Peyer's patch (tissue), 4 donors: ENCODE results near the gene SGF29. TPM values are rescaled to one million over a fixed set of nuclear protein-coding genes. Genes with fewer than 3 reads are reported as not detected.
A peak's percentile ranks its signal among the peaks of the same experiment; 100 is the strongest.

ENCODE experiments used
- DNase-seq, 3 donors: peaks; one replicate each; pipeline ENCODE4 v3.0.0-alpha.2; 2017 to 2019
- H3K27ac ChIP-seq, 4 donors: fragments of 200-600 bp; sonication (generic); one replicate each; pipeline ENCODE4 v1.5.1; 2016 to 2019
- H3K27me3 ChIP-seq, 2 donors: fragments of 200-600 bp; sonication (generic); one replicate each; pipeline ENCODE4 v1.5.1; 2019
- H3K36me3 ChIP-seq, 3 donors: fragments of 200-600 bp; sonication (generic); one replicate each; pipeline ENCODE4 v1.5.1; 2016 to 2019
- H3K4me1 ChIP-seq, 4 donors: fragments of 200-600 bp; sonication (generic); one replicate each; pipeline ENCODE4 v1.5.1; 2016 to 2019
- H3K4me3 ChIP-seq, 4 donors: fragments of 200-600 bp; sonication (generic); 1 replicate in 3 of 4; 2 replicates in 1 of 4; pipeline ENCODE4 v1.5.1; 2016 to 2019; ENCODE audit warnings: mild to moderate bottlenecking in 1 of 4
- H3K9me3 ChIP-seq, 4 donors: fragments of 200-600 bp; sonication (generic); one replicate each; pipeline ENCODE4 v1.5.1; 2016 to 2019; ENCODE audit warnings: mild to moderate bottlenecking in 1 of 4
- CTCF ChIP-seq, 6 experiments: fragments of 450-650 bp in 4 of 6; fragments of 200-600 bp in 2 of 6; sonication (generic) in 1 of 6; IDR thresholded peaks; one replicate each; pipeline ENCODE4 v1.5.1; 2017 to 2019; ENCODE audit warnings: antibody characterized with exemption in 6 of 6, mild to moderate bottlenecking in 3 of 6, moderate library complexity in 1 of 6
- POLR2A ChIP-seq, 2 donors: fragments of 450-650 bp; IDR thresholded peaks; one replicate each; pipeline ENCODE4 v1.5.1; 2017; ENCODE audit warnings: antibody characterized with exemption in 2 of 2, mild to moderate bottlenecking in 2 of 2, moderate library complexity in 2 of 2
- total RNA-seq, 4 donors: library from RNA; depleted of rRNA; stranded (reverse); fragments of >200 nt; gene quantifications; one replicate each; pipeline ENCODE4 v1.1.0, GENCODE V29; 2016

The SGF29 gene
- total RNA-seq, 4 donors from 2014 or later = 27.3 to 117 (median 45.6) TPM

GRCh38 chr16:28537964-28538732, 15.6 kb upstream of the SGF29 start:
- no peaks in the 10 kb centered on the region for H3K9me3 ChIP-seq
- peak overlapping the region; percentile 29 to 46 (median 34) for H3K4me3 ChIP-seq
- no peak for DNase-seq
- peak overlapping the region; percentile 63 to 84 (median 76) for H3K27ac ChIP-seq
- no peaks in the 10 kb centered on the region for H3K36me3 ChIP-seq
- TF ChIP-seq POLR2A (IDR thresholded peaks at IDR 0.05) (no peak), CTCF (IDR thresholded peaks at IDR 0.05) (no peak)
- no peaks in the 10 kb centered on the region for H3K27me3 ChIP-seq
- peaks cover 0 to 16% (median 2%) of the 10 kb centered on the region in 4 donors for H3K4me1 ChIP-seq

GRCh38 chr16:28538733-28539596, 14.8 kb upstream of the SGF29 start, which contains the start of gene NUPR1:
Gene NUPR1, minus strand, starts transcription at chr16:28538974. Its CDS starts 67 bp downstream, at chr16:28538907.
- Histone ChIP-seq H3K27me3 (no peaks in the 10 kb centered on the region), H3K4me1 (peaks cover 0 to 16% (median 2%) of the 10 kb centered on the region in 4 donors), H3K27ac (peak within 1 kb of the TSS; percentile 63 to 84 (median 76)), H3K4me3 (peak within 1 kb of the TSS; percentile 29 to 46 (median 34)), H3K9me3 (no peaks in the 10 kb centered on the region), H3K36me3 (no peaks in the 10 kb centered on the region)
- peak; percentile 47 to 89 (median 73) for DNase-seq
- TF ChIP-seq CTCF (IDR thresholded peaks at IDR 0.05) = no peak
- peak in 1 of 2 donors; percentile 42 for TF ChIP-seq POLR2A (IDR thresholded peaks at IDR 0.05)

GRCh38 chr16:28540346-28540745, 13.4 kb upstream of the SGF29 start:
- TF ChIP-seq POLR2A (IDR thresholded peaks at IDR 0.05) = no peak
- TF ChIP-seq CTCF (IDR thresholded peaks at IDR 0.05) = no peak
- H3K4me1 ChIP-seq = peaks cover 0 to 16% (median 2%) of the 10 kb centered on the region in 4 donors
- peak overlapping the region in 1 of 4 donors; percentile 28 for H3K27ac ChIP-seq

GRCh38 chr16:28542646-28543045, 11.1 kb upstream of the SGF29 start:
- no peaks in the 10 kb centered on the region for H3K9me3 ChIP-seq
- H3K27ac ChIP-seq = peak overlapping the region in 3 of 4 donors; percentile 66 to 84 (median 83)
- H3K4me1 ChIP-seq = peaks cover 0 to 16% (median 2%) of the 10 kb centered on the region in 4 donors
- peak overlapping the region in 2 of 4 donors; percentile 8 to 24 for H3K4me3 ChIP-seq
- no peaks in the 10 kb centered on the region for H3K36me3 ChIP-seq
- DNase-seq = no peak
- TF ChIP-seq CTCF (IDR thresholded peaks at IDR 0.05) = no peak
- TF ChIP-seq POLR2A (IDR thresholded peaks at IDR 0.05) = no peak
- no peaks in the 10 kb centered on the region for H3K27me3 ChIP-seq

More at GRCh38 chr16:28540346-28540745, 13.4 kb upstream of the SGF29 start:
- Histone ChIP-seq H3K4me3 (no peak overlapping the region), H3K27me3 (no peaks in the 10 kb centered on the region), H3K9me3 (no peaks in the 10 kb centered on the region), H3K36me3 (no peaks in the 10 kb centered on the region)
- DNase-seq = no peak

GRCh38 chr16:28543072-28543471, 10.6 kb upstream of the SGF29 start:
- Histone ChIP-seq H3K9me3 (no peaks in the 10 kb centered on the region), H3K27me3 (no peaks in the 10 kb centered on the region), H3K27ac (peak overlapping the region in 3 of 4 donors; percentile 66 to 84 (median 83)), H3K36me3 (no peaks in the 10 kb centered on the region), H3K4me1 (peaks cover 0 to 16% (median 2%) of the 10 kb centered on the region in 4 donors), H3K4me3 (peak overlapping the region in 2 of 4 donors; percentile 8 to 24)
- TF ChIP-seq CTCF (IDR thresholded peaks at IDR 0.05) = no peak
- peak in 1 of 2 donors; percentile 51 for TF ChIP-seq POLR2A (IDR thresholded peaks at IDR 0.05)
- DNase-seq = peak in 2 of 3 donors; percentile 68 to 80
